Stomach (tissue), 9 donors: Measurements from ENCODE around the gene PPP2CA. TPM values are rescaled to one million over a fixed set of nuclear protein-coding genes. Genes with fewer than 3 reads are reported as not detected.

Experiments used
- DNase-seq, 2 donors: peaks; one replicate each; pipeline versions ENCODE4 v3.0.0 to v3.0.0-alpha.2; 2013 to 2019
- H3K27ac ChIP-seq, 5 donors: fragments of 200-600 bp in 4 of 5; sonication (generic) in 4 of 5; one replicate each; pipeline ENCODE4 v1.5.1; 2013 to 2019; ENCODE audit warnings: mild to moderate bottlenecking in 1 of 5, moderate library complexity in 1 of 5
- H3K27me3 ChIP-seq, 3 donors: fragments of 200-600 bp; sonication (generic); one replicate each; pipeline ENCODE4 v1.5.1; 2017 to 2019; ENCODE audit warnings: mixed run types in 1 of 3
- H3K36me3 ChIP-seq, 4 donors: fragments of 200-600 bp; sonication (generic); 1 replicate in 3 of 4; 2 replicates in 1 of 4; pipeline ENCODE4 v1.5.1; 2016 to 2019
- H3K4me1 ChIP-seq, 4 donors: fragments of 200-600 bp; sonication (generic); one replicate each; pipeline ENCODE4 v1.5.1; 2016 to 2019
- H3K4me3 ChIP-seq, 4 donors: fragments of 200-600 bp; sonication (generic) in 3 of 4; one replicate each; pipeline ENCODE4 v1.5.1; 2016 to 2019; ENCODE audit warnings: mild to moderate bottlenecking in 1 of 4
- H3K9me3 ChIP-seq, 4 donors: fragments of 200-600 bp; sonication (generic); one replicate each; pipeline ENCODE4 v1.5.1; 2016 to 2019
- EP300 ChIP-seq: sonication (generic); formaldehyde crosslinking; IDR thresholded peaks from one replicate; pipeline ENCODE4 v1.6.1; 2017; ENCODE audit warnings: antibody characterized with exemption
- POLR2A ChIP-seq, 4 donors: fragments of 450-650 bp; IDR thresholded peaks; one replicate each; pipeline ENCODE4 v1.6.1; 2016; ENCODE audit warnings: antibody characterized with exemption in 4 of 4, control low read depth in 2 of 4, mild to moderate bottlenecking in 1 of 4, moderate library complexity in 1 of 4
- POLR2AphosphoS5 ChIP-seq, 3 donors: sonication (generic); formaldehyde crosslinking; IDR thresholded peaks; one replicate each; pipeline ENCODE4 v1.6.1; 2016; ENCODE audit warnings: antibody characterized with exemption in 3 of 3
- WGBS, 5 donors: extraction: QIAGEN DNeasy Blood & Tissue Kit in 3 of 5; methylation state at CpG; one replicate each; pipeline versions ENCODE4 v1.1.5 to v1.1.7; 2013 to 2018; 5-methylcytosine and 5-hydroxymethylcytosine counted together
- intact Hi-C: fragments of 100-400 bp; cut with DNase I; formaldehyde crosslinking; loops from one replicate; pipeline ENCODE4 v1.15.1; 2023; ENCODE audit warnings: low total_unique reads
- polyA plus RNA-seq, 3 donors: library from polyadenylated mRNA; stranded (reverse); fragments of 200-250 nt; gene quantifications; one replicate each; pipeline ENCODE4 v1.2.3, GENCODE V29; 2013
- total RNA-seq, 5 donors: library from RNA; depleted of rRNA; stranded (reverse); fragments of >200 nt; gene quantifications; one replicate each; pipeline versions ENCODE4 v1.1.0 to v1.2.3, GENCODE V29; 2014 to 2016
- TF ChIP-seq, protein P1 (sequence below), 7 experiments: fragments of 450-650 bp in 4 of 7; fragments of 200-600 bp in 3 of 7; sonication (generic) in 3 of 7; IDR thresholded peaks; one replicate each; pipeline ENCODE4 v1.5.1; 2016 to 2019; ENCODE audit warnings: antibody characterized with exemption in 7 of 7, control low read depth in 2 of 7, mild to moderate bottlenecking in 1 of 7
- donor health status: healthy with polysubstance abuse.
- donor health status: Bipolar disorder and iron deficiency.
- donor health status: healthy.

PPP2CA gene
- total and polyA plus RNA-seq, 8 donors, result 29.4 to 108 (median 55.2) TPM

DNA sequence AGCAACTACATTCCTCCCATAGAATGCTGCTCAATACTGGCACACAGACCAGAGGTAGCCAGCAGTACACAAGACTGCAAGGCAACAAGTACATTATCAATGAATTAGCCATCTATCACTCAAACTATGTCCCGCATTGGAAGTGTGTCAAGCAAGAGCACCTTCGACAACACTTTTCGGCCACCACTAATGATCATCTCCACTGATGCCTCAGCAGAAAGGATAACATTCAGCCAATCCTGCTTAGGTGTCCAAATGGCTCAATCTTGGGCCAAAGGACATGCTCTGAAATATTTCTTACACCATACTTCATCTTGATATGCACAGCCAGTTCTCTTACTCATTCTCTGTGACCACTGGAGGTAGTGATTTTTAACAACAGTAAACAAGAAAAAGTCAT, 74.2 kb downstream of the PPP2CA start:
- intact Hi-C loops, result no loop called here
- no peaks in the 10 kb centered on the region for H3K9me3 ChIP-seq
- WGBS, 5 donors, result 90 to 98% (median 97%) methylated on average over 3 of the region's 3 CpGs
- H3K36me3 ChIP-seq, result peaks cover 51 to 94% (median 92%) of the 10 kb centered on the region in 4 donors
- H3K27me3 ChIP-seq, result no peaks in the 10 kb centered on the region
- no peak for DNase-seq
- H3K4me1 ChIP-seq, result peaks cover 7 to 66% (median 35%) of the 10 kb centered on the region in 4 donors
- H3K27ac ChIP-seq, result peak overlapping the region in 2 of 5 donors; percentile 9 to 24
- no peak overlapping the region for H3K4me3 ChIP-seq
- TF ChIP-seq POLR2AphosphoS5 (IDR thresholded peaks at IDR 0.05) (no peak), EP300 (no peak), POLR2A (IDR thresholded peaks at IDR 0.05) (no peak)
- TF ChIP-seq, protein P1, sequence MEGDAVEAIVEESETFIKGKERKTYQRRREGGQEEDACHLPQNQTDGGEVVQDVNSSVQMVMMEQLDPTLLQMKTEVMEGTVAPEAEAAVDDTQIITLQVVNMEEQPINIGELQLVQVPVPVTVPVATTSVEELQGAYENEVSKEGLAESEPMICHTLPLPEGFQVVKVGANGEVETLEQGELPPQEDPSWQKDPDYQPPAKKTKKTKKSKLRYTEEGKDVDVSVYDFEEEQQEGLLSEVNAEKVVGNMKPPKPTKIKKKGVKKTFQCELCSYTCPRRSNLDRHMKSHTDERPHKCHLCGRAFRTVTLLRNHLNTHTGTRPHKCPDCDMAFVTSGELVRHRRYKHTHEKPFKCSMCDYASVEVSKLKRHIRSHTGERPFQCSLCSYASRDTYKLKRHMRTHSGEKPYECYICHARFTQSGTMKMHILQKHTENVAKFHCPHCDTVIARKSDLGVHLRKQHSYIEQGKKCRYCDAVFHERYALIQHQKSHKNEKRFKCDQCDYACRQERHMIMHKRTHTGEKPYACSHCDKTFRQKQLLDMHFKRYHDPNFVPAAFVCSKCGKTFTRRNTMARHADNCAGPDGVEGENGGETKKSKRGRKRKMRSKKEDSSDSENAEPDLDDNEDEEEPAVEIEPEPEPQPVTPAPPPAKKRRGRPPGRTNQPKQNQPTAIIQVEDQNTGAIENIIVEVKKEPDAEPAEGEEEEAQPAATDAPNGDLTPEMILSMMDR (IDR thresholded peaks at IDR 0.05), result no peak

DNA sequence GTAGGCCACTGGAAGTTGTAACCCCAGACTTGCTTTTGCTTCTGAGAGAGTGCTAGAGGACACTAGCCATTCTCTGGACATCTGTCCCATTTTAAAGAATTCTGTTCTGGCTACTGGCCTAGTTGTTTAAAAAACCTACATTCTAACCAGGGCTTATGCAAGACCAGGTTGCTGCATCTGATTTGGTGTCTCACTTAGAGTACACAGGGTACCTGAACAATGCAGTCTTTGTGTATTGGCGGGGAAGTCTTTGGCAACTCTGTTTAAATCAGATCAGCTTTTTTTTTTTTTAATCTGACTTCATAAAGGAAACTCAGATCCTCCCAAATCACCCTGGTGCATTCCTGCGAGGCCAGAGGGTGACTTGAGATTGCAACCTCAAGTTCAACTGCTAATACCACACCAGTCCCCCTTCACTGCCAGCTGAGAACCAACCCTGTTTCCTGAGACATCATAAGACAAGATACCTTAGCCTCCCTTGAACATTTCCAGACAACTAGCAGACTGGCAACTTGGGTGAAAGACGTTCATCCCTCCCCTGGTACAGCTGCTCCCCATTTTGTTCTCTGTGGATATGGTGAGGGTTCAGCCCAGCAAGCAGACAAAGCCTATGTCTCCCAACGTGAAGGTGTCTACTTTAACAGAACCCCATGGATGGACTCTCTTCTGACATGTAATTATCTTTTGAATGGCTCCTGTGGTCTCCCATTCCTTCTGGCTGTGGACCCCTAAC, 76.1 kb downstream of the PPP2CA start:
- H3K4me1 ChIP-seq, result peaks cover 7 to 75% (median 52%) of the 10 kb centered on the region in 4 donors
- H3K36me3 ChIP-seq, result peaks cover 37 to 94% (median 92%) of the 10 kb centered on the region in 4 donors

DNA sequence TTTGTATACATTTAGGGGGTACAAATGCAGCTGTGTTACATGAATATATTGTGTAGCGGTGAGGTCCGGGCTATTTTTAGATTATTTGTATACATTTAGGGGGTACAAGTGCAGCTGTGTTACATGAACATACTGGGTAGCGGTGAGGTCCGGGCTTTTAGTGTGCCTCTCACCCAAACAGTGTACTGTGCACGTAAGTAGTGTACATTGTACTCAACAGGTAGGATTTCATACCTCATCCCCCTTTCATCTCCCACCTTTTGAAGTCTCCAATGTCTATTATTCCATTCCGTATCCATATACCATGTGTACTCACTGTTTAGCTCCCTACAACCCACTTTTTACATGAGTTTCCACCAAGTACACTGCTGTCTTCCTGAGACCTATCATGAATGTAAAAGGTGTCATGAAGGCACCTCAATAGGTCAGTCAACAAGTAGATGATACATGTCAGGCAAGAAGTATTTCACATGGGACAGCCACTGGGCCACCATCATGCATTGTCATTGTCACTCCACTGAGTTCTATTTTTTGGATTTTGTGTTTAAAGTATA, 76.8 kb downstream of the PPP2CA start:
- Histone ChIP-seq H3K27ac (peak overlapping the region; percentile 8 to 58 (median 21)), H3K9me3 (no peaks in the 10 kb centered on the region), H3K4me3 (no peak overlapping the region), H3K4me1 (peaks cover 7 to 75% (median 52%) of the 10 kb centered on the region in 4 donors), H3K27me3 (no peaks in the 10 kb centered on the region), H3K36me3 (peaks cover 39 to 97% (median 92%) of the 10 kb centered on the region in 4 donors)
- intact Hi-C loops, result no loop called here
- TF ChIP-seq POLR2A (IDR thresholded peaks at IDR 0.05), result no peak
- TF ChIP-seq, protein P1 (IDR thresholded peaks at IDR 0.05), result no peak
- TF ChIP-seq POLR2AphosphoS5 (IDR thresholded peaks at IDR 0.05), result no peak
- no peak for TF ChIP-seq EP300
- DNase-seq, result no peak
- WGBS, 5 donors, result 71 to 81% (median 79%) methylated on average over 6 of the region's 6 CpGs

More for the DNA sequence above, 76.1 kb downstream of the PPP2CA start:
- no peaks in the 10 kb centered on the region for H3K9me3 ChIP-seq
- TF ChIP-seq POLR2AphosphoS5 (IDR thresholded peaks at IDR 0.05), result peak in 1 of 3 donors; percentile 39
- no peak for TF ChIP-seq POLR2A (IDR thresholded peaks at IDR 0.05)
- intact Hi-C loops, result no loop called here
- WGBS, 5 donors, result 26 to 49% (median 41%) methylated on average over 4 of the region's 4 CpGs
- DNase-seq, result peak; percentile 30 to 63
- H3K27ac ChIP-seq, result peak overlapping the region; percentile 24 to 58 (median 47)
- no peaks in the 10 kb centered on the region for H3K27me3 ChIP-seq
- no peak overlapping the region for H3K4me3 ChIP-seq

DNA sequence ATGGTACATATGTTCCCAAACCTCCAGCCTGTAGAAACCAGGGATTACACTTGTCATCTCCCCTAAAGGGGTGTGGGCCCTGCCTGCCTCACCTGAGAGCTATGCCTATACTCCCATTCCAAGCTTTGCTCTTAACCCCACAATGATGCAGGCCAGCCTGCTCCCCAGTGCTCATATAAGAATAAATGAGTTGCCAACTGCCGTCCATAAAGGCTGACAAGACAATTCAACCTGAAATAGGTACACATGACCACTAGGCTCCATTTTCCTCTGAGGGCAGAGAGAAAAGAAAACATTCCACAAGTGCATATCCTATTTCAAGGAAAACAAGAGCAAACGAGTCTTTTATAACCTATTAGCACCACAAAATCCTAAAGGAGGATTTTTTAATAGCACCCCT, 77.6 kb downstream of the PPP2CA start:
- peak in 1 of 2 donors; percentile 21 for DNase-seq
- intact Hi-C loops, result no loop called here
- no peak overlapping the region for H3K27ac ChIP-seq
- TF ChIP-seq, protein P1 (IDR thresholded peaks at IDR 0.05), result no peak
- TF ChIP-seq POLR2AphosphoS5 (IDR thresholded peaks at IDR 0.05), result no peak
- no peak for TF ChIP-seq POLR2A (IDR thresholded peaks at IDR 0.05)
- H3K27me3 ChIP-seq, result no peaks in the 10 kb centered on the region
- H3K9me3 ChIP-seq, result no peaks in the 10 kb centered on the region
- H3K4me1 ChIP-seq, result peaks cover 7 to 75% (median 52%) of the 10 kb centered on the region in 4 donors
- 32 to 61% (median 54%) methylated on average over 2 of the region's 2 CpGs for WGBS, 5 donors
- no peak overlapping the region for H3K4me3 ChIP-seq
- H3K36me3 ChIP-seq, result peaks cover 36 to 97% (median 92%) of the 10 kb centered on the region in 4 donors
